Spleen (tissue), 7 donors: ENCODE measurements around the gene RUBCNL.

Experiments used
- POLR2A ChIP-seq, 3 donors: fragments of 450-650 bp; IDR thresholded peaks; one replicate each; pipeline ENCODE4 v1.5.1; 2017; ENCODE audit warnings: antibody characterized with exemption in 3 of 3, mild to moderate bottlenecking in 1 of 3
- TF ChIP-seq, protein P1 (sequence below), 11 experiments: fragments of 200-600 bp in 7 of 11; fragments of 450-650 bp in 4 of 11; sonication (generic) in 4 of 11; IDR thresholded peaks in 8 of 11; conservative IDR thresholded peaks in 3 of 11; 1 replicate in 7 of 11; 2 replicates in 4 of 11; pipeline versions ENCODE4 v1.4.0 to v1.8.0; 2016 to 2021; ENCODE audit warnings: antibody characterized with exemption in 11 of 11, inconsistent platforms in 4 of 11, mild to moderate bottlenecking in 1 of 11
- donor health status: DM: no; HTN: no; CAD: no; lungs with moderate emphysema.
- donor health status: DM: no; HTN: no; CAD: no.
- donor health status: DM: no; HTN: no; CAD: no.

DNA sequence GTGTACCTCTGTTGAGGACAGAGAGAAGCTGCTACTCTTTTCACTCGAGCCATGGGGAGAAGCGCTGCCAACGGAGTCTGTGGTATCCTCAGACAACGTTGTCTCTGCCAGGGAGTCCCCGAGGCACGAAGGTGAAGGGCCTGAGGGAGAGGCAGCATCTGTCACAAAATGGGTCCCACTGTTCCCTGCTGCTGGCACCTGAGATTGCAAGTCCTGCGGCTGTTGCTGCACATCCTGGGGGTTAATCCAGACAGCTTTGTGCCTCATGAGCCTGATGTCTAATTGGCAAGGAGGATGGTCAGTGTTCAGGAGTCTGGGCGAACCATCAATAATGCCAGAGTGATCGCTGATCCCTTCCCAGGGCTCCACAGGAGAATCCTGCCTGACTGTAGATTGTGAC is 15.0 kb downstream of the RUBCNL start:
- TF ChIP-seq, protein P1, sequence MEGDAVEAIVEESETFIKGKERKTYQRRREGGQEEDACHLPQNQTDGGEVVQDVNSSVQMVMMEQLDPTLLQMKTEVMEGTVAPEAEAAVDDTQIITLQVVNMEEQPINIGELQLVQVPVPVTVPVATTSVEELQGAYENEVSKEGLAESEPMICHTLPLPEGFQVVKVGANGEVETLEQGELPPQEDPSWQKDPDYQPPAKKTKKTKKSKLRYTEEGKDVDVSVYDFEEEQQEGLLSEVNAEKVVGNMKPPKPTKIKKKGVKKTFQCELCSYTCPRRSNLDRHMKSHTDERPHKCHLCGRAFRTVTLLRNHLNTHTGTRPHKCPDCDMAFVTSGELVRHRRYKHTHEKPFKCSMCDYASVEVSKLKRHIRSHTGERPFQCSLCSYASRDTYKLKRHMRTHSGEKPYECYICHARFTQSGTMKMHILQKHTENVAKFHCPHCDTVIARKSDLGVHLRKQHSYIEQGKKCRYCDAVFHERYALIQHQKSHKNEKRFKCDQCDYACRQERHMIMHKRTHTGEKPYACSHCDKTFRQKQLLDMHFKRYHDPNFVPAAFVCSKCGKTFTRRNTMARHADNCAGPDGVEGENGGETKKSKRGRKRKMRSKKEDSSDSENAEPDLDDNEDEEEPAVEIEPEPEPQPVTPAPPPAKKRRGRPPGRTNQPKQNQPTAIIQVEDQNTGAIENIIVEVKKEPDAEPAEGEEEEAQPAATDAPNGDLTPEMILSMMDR (IDR thresholded peaks at IDR 0.05 in 8 of 11, conservative IDR thresholded peaks at IDR 0.05 in 3 of 11): no peak
- no peak for TF ChIP-seq POLR2A (IDR thresholded peaks at IDR 0.05)
